GM19043 (cell line): ENCODE data around the gene FAAH.

Experiments used
- ATAC-seq: cut with Tn5 transposase; IDR thresholded peaks from one replicate; pipeline ENCODE4 v1.9.1; 2021; ENCODE audit warnings: low read depth; ENCODE audit not compliant: unreplicated experiment

The FAAH gene

DNA sequence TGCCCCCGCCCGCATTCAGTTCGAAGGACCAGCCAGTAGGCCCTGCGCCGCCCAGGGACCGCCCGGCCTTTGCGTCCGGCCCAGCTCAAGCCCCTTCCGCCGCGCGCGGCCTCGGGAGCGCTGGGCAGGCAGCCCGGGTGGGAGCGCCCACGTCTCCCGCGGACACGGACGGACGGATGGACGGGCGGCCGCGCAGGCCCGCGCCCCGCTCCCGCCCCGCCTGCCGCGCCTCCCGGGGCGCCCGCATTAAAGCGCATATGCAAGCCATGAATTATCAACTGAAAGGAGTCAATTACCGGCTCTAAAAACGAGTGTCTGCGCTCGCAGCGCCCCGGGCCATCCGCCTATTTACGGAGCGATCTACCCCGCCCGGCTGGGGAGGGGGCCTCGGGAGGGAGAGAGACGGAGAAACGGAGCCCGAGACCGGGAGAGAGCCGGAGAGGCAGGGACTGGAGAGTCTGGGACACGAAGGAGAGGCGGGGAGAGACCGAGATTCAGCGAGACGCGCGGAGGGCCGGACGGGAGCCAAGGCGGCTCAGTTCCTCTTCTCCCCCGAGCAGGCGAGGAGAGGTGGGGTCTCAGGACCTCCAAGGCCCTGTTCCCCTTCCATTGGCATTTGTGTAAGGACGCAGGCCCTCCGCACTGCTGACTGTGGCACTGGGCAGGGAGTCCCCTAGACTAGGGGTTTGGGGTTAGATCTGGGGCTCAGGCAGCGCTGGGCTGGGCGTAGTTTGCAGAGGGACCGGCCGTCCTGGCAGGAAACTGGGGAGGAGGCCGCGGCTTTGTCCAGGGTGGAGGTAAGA is 54.2 kb downstream of the FAAH start:
- no peak for ATAC-seq

DNA sequence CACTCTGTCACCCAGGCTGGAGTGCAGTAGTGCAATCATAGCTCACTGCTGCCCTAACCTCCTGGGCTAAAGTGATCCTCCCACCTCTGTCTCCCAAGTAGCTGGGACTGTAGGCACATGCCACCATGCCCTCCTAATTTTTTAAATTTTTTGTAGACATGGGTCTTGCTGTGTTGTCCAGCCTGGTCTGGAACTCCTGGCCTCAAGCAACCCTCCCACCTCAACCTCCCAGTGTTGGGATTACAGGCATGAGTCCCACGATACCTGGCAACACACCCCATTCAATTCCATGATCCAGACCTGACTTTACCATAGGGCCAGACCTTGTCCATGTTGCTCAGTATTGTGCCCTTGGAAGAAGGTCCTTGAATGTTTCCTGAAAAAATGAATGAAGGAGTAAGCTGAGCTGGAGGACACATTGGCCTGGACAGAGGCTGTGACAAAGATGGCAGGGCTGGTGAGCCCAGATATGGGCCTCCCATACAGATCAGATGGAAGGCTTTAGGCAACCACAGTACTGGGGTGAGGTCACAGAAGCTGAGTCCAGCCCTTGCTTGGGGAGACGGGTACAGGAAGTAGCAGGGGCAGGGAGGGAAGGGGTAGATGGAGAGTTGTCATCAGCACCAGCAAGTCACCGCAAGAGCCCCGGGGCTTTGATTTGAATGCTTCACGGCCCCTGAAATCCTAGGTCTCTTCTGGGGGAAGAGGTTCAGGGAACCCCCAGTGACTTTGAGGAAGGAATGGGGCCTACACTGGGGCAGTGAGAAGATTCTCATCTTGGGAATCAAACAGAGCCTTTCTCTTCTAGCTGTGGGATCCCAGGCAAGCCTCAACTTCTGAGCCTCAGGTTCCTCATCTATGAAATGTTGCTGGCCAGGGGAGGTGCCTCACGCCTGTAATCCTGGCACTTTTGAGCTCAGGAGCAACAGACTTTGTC is 55.4 kb downstream of the FAAH start:
- ATAC-seq = no peak

DNA sequence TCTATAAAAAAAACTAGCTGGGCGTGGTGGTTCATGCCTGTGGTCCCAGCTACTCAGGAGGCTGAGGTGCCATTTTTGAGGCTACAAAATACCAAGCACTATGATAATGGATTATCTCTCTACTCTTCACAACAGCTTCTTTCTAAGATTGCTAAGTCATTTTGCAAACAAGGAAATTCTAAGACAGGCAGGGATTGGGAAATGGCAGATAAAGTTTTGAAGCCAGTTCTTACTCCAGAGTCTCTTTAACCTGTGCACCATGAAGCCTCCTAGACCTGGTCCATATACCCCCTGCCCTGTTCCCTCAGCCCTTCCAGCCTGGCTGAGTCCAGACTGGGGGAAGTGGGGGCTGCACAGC is 56.0 kb downstream of the FAAH start:
- ATAC-seq = no peak

DNA sequence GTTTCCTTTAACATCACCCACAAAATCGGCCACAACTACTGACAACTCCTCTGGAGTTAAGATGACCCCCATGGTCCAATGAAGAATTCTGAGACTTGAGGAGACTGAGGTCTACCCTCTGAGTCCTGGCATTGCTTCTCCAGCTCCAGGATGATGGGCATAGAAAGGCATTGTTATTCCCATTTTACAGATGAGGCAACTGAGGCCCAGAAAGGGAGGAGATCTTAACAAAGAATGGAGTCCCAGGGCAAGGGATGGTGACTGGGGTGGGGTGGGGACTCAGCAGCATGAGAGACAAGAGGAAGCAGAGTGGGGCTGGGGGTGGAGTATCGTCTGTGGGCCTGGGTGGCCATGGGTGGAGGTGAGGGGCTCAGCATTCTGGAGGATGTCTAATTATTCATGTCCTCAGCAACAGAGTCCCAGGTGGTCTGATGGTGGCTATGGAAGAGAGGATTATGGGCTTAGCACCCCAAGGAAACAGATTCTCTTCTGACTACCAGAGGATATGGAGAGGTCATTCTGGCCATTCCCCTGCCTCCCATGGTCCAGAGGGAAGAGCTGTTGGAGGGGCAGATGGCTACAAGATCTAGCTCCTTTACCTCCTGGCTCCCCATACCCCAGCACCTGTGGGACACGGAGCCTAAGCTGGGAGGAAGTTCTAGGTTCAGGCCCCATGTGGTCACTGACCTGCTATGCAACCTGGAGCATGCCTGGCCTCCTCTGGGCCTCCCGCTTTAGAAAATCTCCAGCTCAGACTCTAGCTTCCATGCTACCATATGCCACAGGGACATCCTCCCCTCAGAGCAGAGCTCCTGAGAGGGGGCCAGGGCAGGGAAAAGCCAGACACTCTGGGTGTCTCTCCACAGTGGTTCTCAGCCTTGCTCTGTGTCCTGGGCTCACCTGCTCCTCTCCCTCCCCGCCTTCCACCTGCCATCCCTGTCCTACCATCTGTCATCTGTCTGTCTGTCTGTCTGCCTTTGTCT is 58.1 kb downstream of the FAAH start:
- ATAC-seq = no peak

DNA sequence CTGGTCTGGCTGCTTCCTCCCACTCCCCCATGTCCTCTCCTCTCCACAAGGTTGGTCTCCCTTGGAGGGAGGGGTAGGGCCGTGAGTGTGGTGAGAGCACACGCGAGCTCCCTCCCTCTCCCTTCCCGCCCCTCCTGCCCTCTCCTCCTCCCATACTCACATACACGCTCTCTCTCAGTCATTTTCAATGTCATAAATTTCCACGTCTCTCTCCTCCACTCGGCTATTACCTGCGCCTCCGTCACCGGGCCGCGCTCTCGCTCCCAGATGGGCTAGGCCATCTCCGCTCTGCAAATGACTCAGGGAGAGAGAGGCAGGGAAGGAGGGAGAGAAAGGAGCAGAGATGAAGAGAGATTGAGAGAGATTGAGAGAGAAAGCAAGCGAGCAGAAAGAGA is 58.8 kb downstream of the FAAH start:
- ATAC-seq = no peak

DNA sequence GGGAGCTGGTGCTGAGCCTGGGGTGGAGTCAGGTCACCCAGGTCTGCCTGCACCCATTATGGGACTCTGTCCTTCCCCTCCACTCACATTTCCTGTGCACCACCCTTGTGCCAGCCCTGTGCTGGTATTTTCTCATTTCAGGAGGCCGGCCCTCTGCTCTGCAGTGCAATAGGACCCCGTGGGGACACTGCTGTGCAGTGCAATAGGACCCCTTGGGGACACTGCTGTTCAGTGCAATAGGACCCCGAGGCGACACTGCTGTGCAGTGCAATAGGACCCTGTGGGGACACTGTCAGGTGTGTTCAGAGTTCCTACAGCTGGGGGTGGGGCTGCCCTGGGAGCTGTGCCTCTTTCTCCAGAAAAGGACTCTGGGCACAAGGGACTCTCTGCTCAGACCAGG is 59.3 kb downstream of the FAAH start:
- no peak for ATAC-seq

DNA sequence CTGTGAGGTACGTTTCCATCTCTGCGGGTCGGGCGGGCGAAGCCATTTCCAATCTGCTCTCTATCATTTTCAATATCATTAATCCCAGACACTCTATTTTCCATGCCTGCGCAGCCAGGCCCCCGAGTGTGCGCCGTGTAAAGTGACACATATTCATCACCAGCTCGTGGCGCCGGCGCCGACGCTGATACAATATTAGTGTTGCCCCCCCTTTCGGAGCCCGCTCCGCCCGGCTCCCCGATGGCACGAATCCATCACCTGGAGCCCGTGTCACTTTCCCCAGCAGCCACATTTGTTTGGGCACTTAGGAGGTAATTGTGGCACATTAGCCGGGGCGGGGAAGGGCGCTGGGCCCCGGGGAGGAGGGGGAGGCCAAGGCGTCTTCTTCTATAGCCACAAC is 61.8 kb downstream of the FAAH start:
- no peak for ATAC-seq

DNA sequence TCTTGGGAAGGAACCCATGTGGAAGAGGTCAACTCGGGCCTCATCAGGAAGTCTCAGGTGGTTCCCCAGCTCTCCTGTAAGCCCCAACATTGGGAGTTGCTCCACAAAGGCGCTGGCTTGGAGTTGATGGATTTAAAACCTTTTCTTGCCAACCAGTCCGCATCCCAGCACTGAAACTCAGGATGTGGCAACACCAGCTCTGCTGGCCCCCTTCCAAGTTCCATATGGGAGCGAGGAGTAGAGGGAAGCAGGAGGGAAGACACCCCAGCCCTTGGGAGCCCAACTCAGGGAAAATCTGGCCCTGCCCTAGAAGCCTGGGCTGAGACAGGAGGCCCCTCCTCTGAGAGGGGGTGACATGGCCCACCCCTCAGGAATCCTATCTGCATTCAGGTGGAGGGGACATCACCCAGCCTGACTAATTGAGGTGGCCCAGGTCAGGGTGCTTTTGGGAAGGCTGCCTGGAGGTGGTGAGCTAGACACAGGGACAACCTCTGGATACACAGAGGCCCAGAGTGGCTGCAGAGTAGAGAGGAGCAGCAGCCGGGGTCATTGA is 62.4 kb downstream of the FAAH start:
- no peak for ATAC-seq

DNA sequence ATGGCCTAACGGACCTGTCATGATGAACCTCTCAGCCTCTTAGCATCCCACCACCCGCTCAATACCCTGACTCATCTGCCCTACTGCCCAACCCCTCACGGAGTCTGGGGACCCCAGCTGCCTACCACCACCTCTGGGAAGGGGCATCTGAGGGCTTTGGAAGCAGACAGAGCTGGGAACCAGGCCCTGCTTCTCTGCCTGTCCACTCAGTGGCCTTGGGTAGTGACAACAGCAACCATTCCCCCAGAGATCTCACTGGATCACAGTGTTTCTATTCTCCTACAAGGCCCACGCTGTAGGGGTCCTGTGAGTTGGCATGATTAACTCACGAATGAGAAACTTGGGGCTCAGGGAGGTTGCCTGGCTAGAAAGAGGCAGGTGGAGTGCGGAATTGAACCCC is 63.1 kb downstream of the FAAH start:
- no peak for ATAC-seq

DNA sequence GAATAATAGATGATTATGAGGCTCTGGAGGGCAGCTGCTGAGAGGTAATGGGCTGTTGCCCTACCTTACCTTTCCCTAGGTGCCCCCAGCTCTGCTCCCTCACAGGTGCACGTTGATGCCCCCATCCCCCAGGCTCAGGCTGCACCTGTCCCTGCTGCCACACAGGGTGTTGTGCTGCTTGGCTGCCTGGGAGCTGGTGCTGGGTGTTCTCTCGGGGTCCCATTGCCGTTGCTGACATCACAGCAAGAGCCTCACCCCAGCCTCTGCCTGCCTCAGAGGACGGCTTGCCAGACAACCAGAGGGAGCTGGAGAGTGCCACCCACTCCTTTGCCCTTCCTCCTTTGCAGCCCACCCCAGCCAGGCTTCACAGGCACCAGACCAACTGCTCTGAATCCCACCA is 64.1 kb downstream of the FAAH start:
- ATAC-seq = no peak

DNA sequence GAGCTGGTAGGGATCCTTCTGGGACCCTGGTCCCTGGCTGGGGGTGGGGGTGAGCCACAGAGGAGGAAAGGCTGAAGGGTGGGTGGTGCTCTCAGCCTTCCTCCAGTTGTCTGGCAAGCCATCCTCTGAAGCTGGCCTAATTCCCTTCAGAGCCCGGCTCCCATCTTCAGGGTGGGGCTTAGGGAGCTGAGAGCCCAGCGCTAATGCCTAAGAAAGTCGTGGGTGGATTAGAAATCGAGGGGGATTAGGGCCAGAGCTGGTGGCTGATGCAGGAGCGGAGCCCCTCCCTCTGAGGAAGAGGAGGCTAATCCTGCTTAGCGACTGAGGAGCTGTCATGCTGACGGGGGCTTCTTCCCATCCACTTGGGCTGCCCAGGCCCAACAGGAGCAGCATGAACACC is 64.7 kb downstream of the FAAH start:
- no peak for ATAC-seq

DNA sequence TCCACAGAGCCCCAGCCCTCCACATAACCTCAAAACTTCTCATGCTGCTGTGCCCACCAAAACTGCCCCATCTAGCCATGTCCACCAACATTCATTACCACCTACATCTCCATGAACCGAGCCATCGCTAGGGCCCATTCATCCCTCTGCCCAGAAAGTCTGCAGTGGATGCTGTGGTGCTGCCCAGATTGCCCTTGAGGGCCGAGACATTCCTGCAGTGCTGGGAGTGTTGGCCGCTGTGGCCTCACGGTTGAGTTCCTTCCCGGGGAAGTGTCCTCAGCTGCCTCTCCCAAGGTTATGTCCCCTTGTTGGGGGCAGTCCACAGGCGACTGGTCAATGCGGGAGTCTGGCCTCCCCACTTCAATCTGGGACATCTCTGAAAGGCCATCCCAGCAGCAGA is 65.2 kb downstream of the FAAH start:
- no peak for ATAC-seq

DNA sequence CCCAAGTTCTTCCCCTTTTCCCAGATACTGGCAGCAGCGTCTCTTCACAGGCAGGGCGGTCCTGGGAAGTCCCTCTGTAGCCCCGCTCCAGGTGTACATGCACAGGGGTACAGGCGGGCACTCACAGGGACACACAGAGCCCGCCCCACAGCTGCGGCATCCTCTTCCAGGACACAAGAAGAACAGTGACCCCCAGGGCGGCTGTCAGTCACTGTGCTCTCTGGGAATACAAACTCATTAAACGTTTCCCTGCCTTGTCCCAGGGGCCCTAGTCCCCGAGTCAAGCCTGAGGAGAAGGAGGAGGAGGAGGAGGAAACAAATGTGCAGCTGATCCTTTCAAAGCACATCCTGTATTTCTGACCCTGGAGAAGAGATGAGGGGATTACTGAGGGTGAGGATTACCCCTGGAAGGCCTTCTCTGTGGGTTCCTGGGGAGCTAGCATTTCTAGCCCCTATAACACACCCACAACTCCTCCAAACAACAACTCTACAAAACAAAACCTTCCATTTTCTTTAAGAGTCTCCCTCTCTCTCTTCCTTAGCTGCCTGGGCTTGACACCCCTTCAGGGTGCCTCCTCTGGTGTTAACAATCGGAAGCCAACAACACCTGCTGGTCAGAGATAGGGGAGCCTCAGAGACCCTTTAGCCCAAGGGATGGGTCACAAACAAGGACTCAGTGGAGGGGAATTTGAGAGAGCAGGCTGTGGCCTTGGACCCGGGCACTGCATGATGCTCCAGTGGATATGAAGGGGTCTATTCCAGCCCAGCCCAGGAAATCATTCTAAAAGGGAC is 67.1 kb downstream of the FAAH start:
- no peak for ATAC-seq

DNA sequence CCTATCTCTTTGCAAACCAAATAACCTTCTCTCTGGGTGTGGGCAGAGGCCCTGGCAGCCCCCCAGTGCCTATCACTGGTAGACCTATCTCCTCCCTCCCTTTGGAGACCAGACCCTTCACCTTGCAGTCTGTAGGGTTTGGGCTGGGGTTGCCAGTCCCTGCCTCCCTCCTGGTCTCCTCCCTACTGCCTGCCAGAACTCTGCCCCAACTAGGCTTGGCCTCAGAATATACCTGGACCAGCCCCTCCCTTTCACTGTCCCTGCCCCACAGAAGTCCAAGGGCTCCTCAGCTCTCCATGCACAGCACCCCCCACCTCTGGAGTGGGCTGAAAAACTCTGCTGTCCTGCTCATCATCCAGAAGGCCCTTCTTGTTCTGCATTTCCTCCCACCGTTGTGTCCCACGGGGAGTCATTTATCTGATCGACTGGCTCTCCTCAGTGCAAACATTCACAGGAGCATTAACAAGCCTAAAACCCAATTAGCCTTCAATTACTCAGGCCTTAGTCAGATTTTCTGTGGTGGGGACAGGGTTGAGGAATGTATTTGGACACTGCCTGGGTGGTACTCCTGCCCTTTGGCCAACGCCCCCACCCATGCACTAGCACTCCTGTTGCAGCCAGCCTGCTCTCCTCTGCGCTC is 67.8 kb downstream of the FAAH start:
- no peak for ATAC-seq
